AG04450 (cell line): Measurements from ENCODE around the gene CYFIP1. TPM values are rescaled to one million over a fixed set of nuclear protein-coding genes. Genes with fewer than 3 reads are reported as not detected.

Source experiments
- CTCF ChIA-PET: fragments of 300-600, 350-600 bp; formaldehyde crosslinking; extraction: SDS; loops from one replicate; lab custom pipeline; 2022; ENCODE audit warnings: antibody characterized with exemption, inconsistent platforms; lab: Charles Lee
- POLR2A ChIA-PET: fragments of 350-600 bp; formaldehyde crosslinking; extraction: SDS; loops from one replicate; lab custom pipeline; 2021; ENCODE audit warnings: antibody characterized with exemption, inconsistent platforms; lab: Yijun Ruan, JAX
- DNase-seq: peaks from one replicate; pipeline ENCODE4 v3.0.0-alpha.2; 2011; ENCODE audit warnings: low read depth, low spot score
- H3K27ac ChIP-seq: one replicate; pipeline ENCODE4 v1.5.1; 2012; ENCODE audit warnings: low read depth, low read length, control low read depth
- H3K27me3 ChIP-seq: one replicate; pipeline ENCODE4 v1.6.0; 2012; ENCODE audit warnings: low read length; ENCODE audit not compliant: control insufficient read depth, insufficient read depth
- H3K4me3 ChIP-seq: 2 replicates; pipeline ENCODE4 v1.5.1; 2011; ENCODE audit warnings: mild to moderate bottlenecking, low read depth, low read length, control low read depth
- H3K9me3 ChIP-seq: 2 replicates; pipeline ENCODE4 v1.5.1; 2012; ENCODE audit warnings: low read length; ENCODE audit not compliant: control insufficient read depth, insufficient read depth
- polyA plus RNA-seq: library from polyadenylated mRNA; depleted of rRNA; stranded (reverse); fragments of >200 nt; gene quantifications from 2 replicates; pipeline ENCODE4 v1.2.3, GENCODE V29; 2011
- TF ChIP-seq, protein P1 (sequence below): IDR thresholded peaks from 2 replicates; pipeline ENCODE4 v1.5.1; 2011; ENCODE audit warnings: low read depth, low read length, control low read depth, inconsistent platforms

Gene CYFIP1
- polyA plus RNA-seq, 1 experiment: 70.9 TPM

GRCh38 chr15:22883196-22883595, 97.0 kb downstream of the CYFIP1 start:
- TF ChIP-seq, protein P1, sequence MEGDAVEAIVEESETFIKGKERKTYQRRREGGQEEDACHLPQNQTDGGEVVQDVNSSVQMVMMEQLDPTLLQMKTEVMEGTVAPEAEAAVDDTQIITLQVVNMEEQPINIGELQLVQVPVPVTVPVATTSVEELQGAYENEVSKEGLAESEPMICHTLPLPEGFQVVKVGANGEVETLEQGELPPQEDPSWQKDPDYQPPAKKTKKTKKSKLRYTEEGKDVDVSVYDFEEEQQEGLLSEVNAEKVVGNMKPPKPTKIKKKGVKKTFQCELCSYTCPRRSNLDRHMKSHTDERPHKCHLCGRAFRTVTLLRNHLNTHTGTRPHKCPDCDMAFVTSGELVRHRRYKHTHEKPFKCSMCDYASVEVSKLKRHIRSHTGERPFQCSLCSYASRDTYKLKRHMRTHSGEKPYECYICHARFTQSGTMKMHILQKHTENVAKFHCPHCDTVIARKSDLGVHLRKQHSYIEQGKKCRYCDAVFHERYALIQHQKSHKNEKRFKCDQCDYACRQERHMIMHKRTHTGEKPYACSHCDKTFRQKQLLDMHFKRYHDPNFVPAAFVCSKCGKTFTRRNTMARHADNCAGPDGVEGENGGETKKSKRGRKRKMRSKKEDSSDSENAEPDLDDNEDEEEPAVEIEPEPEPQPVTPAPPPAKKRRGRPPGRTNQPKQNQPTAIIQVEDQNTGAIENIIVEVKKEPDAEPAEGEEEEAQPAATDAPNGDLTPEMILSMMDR: no peak
- no peak overlapping the region for H3K4me3 ChIP-seq
- H3K27ac ChIP-seq: no peak overlapping the region
- DNase-seq: no peak
- H3K9me3 ChIP-seq: no peaks in the 10 kb centered on the region; the same call in 1 of the 2 replicates
- POLR2A ChIA-PET: interaction anchor here (0.6 kb wide), 1 partner anchor 113 kb away, joined by 3 read pairs; no protein-coding TSS in a partner anchor
- CTCF ChIA-PET: no interaction called here
- no peaks in the 10 kb centered on the region for H3K27me3 ChIP-seq

DNA sequence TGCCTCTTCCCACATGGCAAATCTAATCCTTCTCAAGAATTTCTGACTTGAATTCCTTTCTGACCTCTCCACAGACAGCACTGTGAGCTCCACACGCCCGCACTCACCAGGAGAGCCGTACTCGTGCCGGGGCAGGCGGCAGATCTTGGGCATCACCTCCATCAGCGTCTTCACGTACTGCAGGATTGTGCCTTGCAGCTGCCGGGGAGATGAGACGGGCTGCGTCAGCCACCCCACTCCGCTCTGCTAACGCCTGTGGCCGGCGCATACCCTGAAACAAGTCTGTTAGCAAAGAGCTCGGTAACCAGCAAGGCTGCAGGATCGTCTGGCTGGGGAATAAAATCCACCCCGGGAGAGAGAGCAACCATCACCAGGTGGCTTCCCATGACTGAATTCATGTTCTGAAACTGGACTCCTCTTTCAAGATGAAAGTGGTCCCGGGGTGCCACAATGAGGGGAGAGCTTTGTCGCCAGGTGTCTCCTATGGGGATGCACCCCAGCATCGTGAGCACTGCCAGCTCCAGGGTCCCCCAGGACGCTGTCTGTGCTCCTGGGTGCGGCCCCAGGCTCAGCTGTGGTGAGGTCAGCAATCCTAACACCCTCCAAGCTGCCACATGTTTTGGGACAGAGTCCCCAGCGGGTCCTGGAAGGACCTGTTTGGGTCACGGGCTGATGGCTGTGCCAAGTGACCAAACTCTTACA, 98.3 kb downstream of the CYFIP1 start:
- Histone ChIP-seq H3K27ac (no peak overlapping the region), H3K4me3 (no peak overlapping the region), H3K27me3 (no peaks in the 10 kb centered on the region), H3K9me3 (peaks cover 7% of the 10 kb centered on the region)
- DNase-seq: no peak
- TF ChIP-seq, protein P1: no peak
- POLR2A ChIA-PET: no interaction called here
- CTCF ChIA-PET: no interaction called here

DNA sequence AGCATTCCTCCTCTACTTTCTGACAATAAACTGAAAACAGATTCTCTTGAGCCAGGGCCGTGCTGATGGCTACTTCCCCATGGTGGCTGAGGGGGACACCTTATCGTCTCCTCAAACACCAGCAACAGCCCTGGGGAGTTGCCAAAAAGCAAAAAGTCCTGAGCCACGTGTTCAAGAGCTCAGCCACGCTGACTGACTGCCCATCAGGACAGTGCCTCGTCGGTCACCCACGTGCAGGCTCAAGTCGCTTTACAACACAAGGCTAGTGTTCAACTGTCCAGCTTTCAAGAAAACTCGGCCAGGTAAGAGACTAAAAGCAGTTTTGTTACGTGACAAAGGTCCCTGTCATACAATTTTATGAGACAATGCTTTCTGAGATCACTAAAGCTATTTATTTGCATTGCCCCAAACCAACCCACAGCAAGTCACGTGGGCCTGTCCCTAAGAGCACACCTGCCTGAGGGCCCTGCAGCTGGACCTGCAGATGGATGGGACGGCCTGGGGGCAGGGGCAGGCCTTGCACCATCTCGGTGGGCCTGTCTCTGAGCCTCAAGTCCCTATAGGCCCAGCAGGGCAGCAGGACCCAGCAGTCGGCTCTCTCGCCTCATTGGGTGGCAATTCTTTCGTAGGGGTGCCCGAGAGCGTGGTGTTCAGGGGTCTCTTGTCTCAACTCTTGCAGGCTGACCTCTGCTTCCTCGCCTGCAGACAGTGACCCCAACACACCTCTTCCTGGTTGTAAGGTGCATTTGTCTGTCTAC, 99.0 kb downstream of the CYFIP1 start:
- TF ChIP-seq, protein P1: no peak
- no peak for DNase-seq
- Histone ChIP-seq H3K9me3 (peaks cover 9% of the 10 kb centered on the region), H3K27me3 (no peaks in the 10 kb centered on the region), H3K4me3 (no peak overlapping the region), H3K27ac (no peak overlapping the region)
- POLR2A ChIA-PET: no interaction called here
- CTCF ChIA-PET: no interaction called here

GRCh38 chr15:22880068-22880980, 99.8 kb downstream of the CYFIP1 start:
- no peak overlapping the region for H3K4me3 ChIP-seq
- TF ChIP-seq, protein P1: no peak
- no peak overlapping the region for H3K27ac ChIP-seq
- H3K27me3 ChIP-seq: no peaks in the 10 kb centered on the region
- no peak for DNase-seq
- POLR2A ChIA-PET: no interaction called here
- H3K9me3 ChIP-seq: peaks cover 9% of the 10 kb centered on the region
- CTCF ChIA-PET: no interaction called here
